HepG2 (cell line): ENCODE measurements around the gene INSR. TPM values are rescaled to one million over a fixed set of nuclear protein-coding genes. Genes with fewer than 3 reads are reported as not detected.

ENCODE experiments used
- ARID5B ChIP-seq: IDR thresholded peaks from 2 replicates; pipeline ENCODE4 v1.4.0; 2020; ENCODE audit warnings: mild to moderate bottlenecking, missing genetic modification reagents
- BHLHE40 ChIP-seq: IDR thresholded peaks from 2 replicates; pipeline ENCODE4 v1.6.1; 2011; ENCODE audit warnings: low read length, improper control_type of control experiment
- CHD2 ChIP-seq: IDR thresholded peaks from 2 replicates; pipeline ENCODE4 v1.6.1; 2011; ENCODE audit warnings: low read depth, low read length, improper control_type of control experiment
- CREB3 ChIP-seq: sonication (generic); formaldehyde crosslinking; IDR thresholded peaks from 2 replicates; pipeline ENCODE4 v1.5.0; 2020; ENCODE audit warnings: missing genetic modification reagents
- EZH2 ChIP-seq: conservative IDR thresholded peaks from 2 replicates; pipeline ENCODE4 v1.6.1; 2012; ENCODE audit warnings: mild to moderate bottlenecking, low read depth, low read length, moderate library complexity
- MAFF ChIP-seq: IDR thresholded peaks from 2 replicates; pipeline ENCODE4 v1.6.1; 2011; ENCODE audit warnings: low read depth, low read length, improper control_type of control experiment
- MNT ChIP-seq: fragments of 450-650 bp; IDR thresholded peaks from 2 replicates; pipeline ENCODE4 v1.6.1; 2016
- NR0B2 ChIP-seq: sonication (generic); formaldehyde crosslinking; IDR thresholded peaks from 2 replicates; pipeline ENCODE4 v1.4.0; 2020; ENCODE audit warnings: mild to moderate bottlenecking, missing genetic modification reagents
- NR3C1 ChIP-seq: sonication (generic); formaldehyde crosslinking; IDR thresholded peaks from 2 replicates; pipeline ENCODE4 v1.4.0; 2020; ENCODE audit warnings: missing genetic modification reagents
- RARA ChIP-seq: IDR thresholded peaks from 2 replicates; pipeline ENCODE4 v1.6.1; 2016; ENCODE audit warnings: missing genetic modification reagents, missing compliant biosample characterization
- RBM22 ChIP-seq: fragments of 200-400 bp; formaldehyde crosslinking; optimal IDR thresholded peaks from 2 replicates; pipeline ENCODE3; 2017; ENCODE audit warnings: mild to moderate bottlenecking, low read length, moderate library complexity
- SRSF4 ChIP-seq: fragments of 200-400 bp; formaldehyde crosslinking; IDR thresholded peaks from one replicate; pipeline ENCODE4 v1.6.1; 2018; ENCODE audit warnings: mild to moderate bottlenecking, low read depth, low read length, moderate library complexity; ENCODE audit not compliant: poor library complexity, severe bottlenecking
- TCF7L2 ChIP-seq: IDR thresholded peaks from 2 replicates; pipeline ENCODE4 v1.6.1; 2011; ENCODE audit warnings: mild to moderate bottlenecking, low read depth, low read length, moderate library complexity
- TEAD2 ChIP-seq: sonication (generic); formaldehyde crosslinking; IDR thresholded peaks from 2 replicates; pipeline ENCODE4 v1.9.0; 2021; ENCODE audit warnings: missing genetic modification reagents
- THAP11 ChIP-seq: IDR thresholded peaks from 2 replicates; pipeline ENCODE4 v1.6.1; 2016; ENCODE audit warnings: missing biosample characterization, missing genetic modification reagents
- YEATS2 ChIP-seq: sonication (generic); formaldehyde crosslinking; IDR thresholded peaks from 2 replicates; pipeline ENCODE4 v1.4.0; 2020; ENCODE audit warnings: missing genetic modification reagents, borderline replicate concordance
- ZFP41 ChIP-seq: sonication (generic); formaldehyde crosslinking; IDR thresholded peaks from 2 replicates; pipeline ENCODE4 v1.4.0; 2020; ENCODE audit warnings: mild to moderate bottlenecking, missing genetic modification reagents, borderline replicate concordance
- ZFP82 ChIP-seq: sonication (generic); formaldehyde crosslinking; IDR thresholded peaks from 2 replicates; pipeline ENCODE4 v1.5.1; 2020; ENCODE audit warnings: mild to moderate bottlenecking, missing genetic modification reagents, borderline replicate concordance
- ZIK1 ChIP-seq: sonication (generic); formaldehyde crosslinking; IDR thresholded peaks from 2 replicates; pipeline ENCODE4 v1.5.0; 2020; ENCODE audit warnings: mild to moderate bottlenecking, low read depth, missing genetic modification reagents, borderline replicate concordance
- ZKSCAN5 ChIP-seq: sonication (generic); formaldehyde crosslinking; IDR thresholded peaks from 2 replicates; pipeline ENCODE4 v1.5.1; 2020; ENCODE audit warnings: mild to moderate bottlenecking, missing genetic modification reagents
- ZNF124 ChIP-seq: sonication (generic); formaldehyde crosslinking; IDR thresholded peaks from 2 replicates; pipeline ENCODE4 v1.4.0; 2020; ENCODE audit warnings: missing genetic modification reagents
- ZNF441 ChIP-seq: sonication (generic); formaldehyde crosslinking; IDR thresholded peaks from 2 replicates; pipeline ENCODE4 v1.7.0; 2021; ENCODE audit warnings: missing genetic modification reagents, borderline replicate concordance
- ZNF619 ChIP-seq: sonication (generic); formaldehyde crosslinking; IDR thresholded peaks from 2 replicates; pipeline ENCODE4 v1.4.0; 2020; ENCODE audit warnings: mild to moderate bottlenecking, missing genetic modification reagents
- ZNF709 ChIP-seq: sonication (generic); formaldehyde crosslinking; IDR thresholded peaks from 2 replicates; pipeline ENCODE4 v1.5.0; 2020; ENCODE audit warnings: mild to moderate bottlenecking, missing genetic modification reagents
- ZNF878 ChIP-seq: sonication (generic); formaldehyde crosslinking; IDR thresholded peaks from 2 replicates; pipeline ENCODE4 v1.8.1; 2023; ENCODE audit warnings: mild to moderate bottlenecking, missing genetic modification reagents, moderate library complexity
- polyA plus RNA-seq, 8 experiments: library from polyadenylated mRNA; depleted of rRNA in 3 of 8; stranded (reverse) in 7 of 8; unstranded in 1 of 8; fragments of >200 nt; fragmentation: Illumina TruSeq in 4 of 8; extraction: Trizol in 4 of 8; gene quantifications; 2 replicates each; pipeline versions ENCODE4 v1.2.1 to v1.2.3, GENCODE V29; 2011 to 2016; ENCODE audit warnings: low read depth in 4 of 8, missing spikeins in 1 of 8, mixed read lengths in 1 of 8; ENCODE audit not compliant: insufficient read depth in 1 of 8
- total RNA-seq, 5 experiments: library from RNA; depleted of rRNA; stranded (reverse); fragments of >200 nt; fragmentation: Illumina TruSeq; extraction: Trizol; gene quantifications; 2 replicates each; pipeline ENCODE4 v1.2.3, GENCODE V29; 2016; ENCODE audit warnings: low read depth in 1 of 5

The INSR gene
- total and polyA plus RNA-seq, 2 of the 13 experiments (the other 11 are each of a cell fraction or from before 2014, with no cell fraction given), result 24.2 to 29.8 TPM

GRCh38 chr19:7292950-7293761, 1.1 kb downstream of the INSR start (continued):
- no peak for TF ChIP-seq CREB3
- TF ChIP-seq THAP11 (CRISPR knock-in tag), result no peak
- TF ChIP-seq NR0B2, result no peak
- no peak for TF ChIP-seq ZFP82
- peak; percentile 35; the same call in 1 of the 2 replicates for TF ChIP-seq ZFP41 (CRISPR knock-in tag)
- no peak for TF ChIP-seq MAFF
- no peak for TF ChIP-seq NR3C1 (CRISPR knock-in tag)
- TF ChIP-seq BHLHE40, result no peak
- no peak for TF ChIP-seq CHD2
- peak; percentile 66 for TF ChIP-seq RARA (CRISPR knock-in tag)
- no peak for TF ChIP-seq ZNF619
- no peak for TF ChIP-seq MNT
- TF ChIP-seq EZH2, result no peak
- no peak for TF ChIP-seq ZIK1 (CRISPR knock-in tag)
- TF ChIP-seq ZKSCAN5 (CRISPR knock-in tag), result no peak
- TF ChIP-seq ZNF878, result no peak
- no peak for TF ChIP-seq SRSF4
- TF ChIP-seq TCF7L2, result no peak
- TF ChIP-seq ZNF124, result no peak
- no peak; the same call in 1 of the 2 replicates for TF ChIP-seq ZNF441
- no peak for TF ChIP-seq RBM22
- TF ChIP-seq TEAD2 (CRISPR knock-in tag), result no peak
- no peak for TF ChIP-seq YEATS2 (CRISPR knock-in tag)
- peak; percentile 73 for TF ChIP-seq ARID5B (CRISPR knock-in tag)
- TF ChIP-seq ZNF709 (CRISPR knock-in tag), result no peak
